Liver (tissue), 9 donors: Measurements from ENCODE around the gene STK4. TPM values are rescaled to one million over a fixed set of nuclear protein-coding genes. Genes with fewer than 3 reads are reported as not detected.

Source experiments
- DNase-seq: peaks from one replicate; pipeline ENCODE4 v3.0.0-alpha.2; 2017; ENCODE audit warnings: low spot score
- H3K27ac ChIP-seq, 2 donors: one replicate each; pipeline ENCODE4 v1.7.0; 2013; ENCODE audit warnings: inconsistent platforms in 2 of 2, low read length in 2 of 2, control low read depth in 1 of 2, low read depth in 1 of 2, mild to moderate bottlenecking in 1 of 2
- H3K27me3 ChIP-seq, 4 donors: one replicate each; pipeline versions ENCODE4 v1.6.1 to v1.7.0; 2013; ENCODE audit warnings: low read length in 3 of 4, inconsistent platforms in 1 of 4, mild to moderate bottlenecking in 1 of 4, moderate library complexity in 1 of 4; ENCODE audit not compliant: control insufficient read depth in 4 of 4, insufficient read depth in 4 of 4
- H3K36me3 ChIP-seq, 4 donors: one replicate each; pipeline versions ENCODE4 v1.6.1 to v1.7.0; 2013; ENCODE audit warnings: low read length in 3 of 4, mild to moderate bottlenecking in 3 of 4, low read depth in 1 of 4, moderate library complexity in 1 of 4; ENCODE audit not compliant: control insufficient read depth in 4 of 4, insufficient read depth in 3 of 4
- H3K4me1 ChIP-seq, 4 donors: one replicate each; pipeline versions ENCODE4 v1.6.1 to v1.7.0; 2013; ENCODE audit warnings: low read length in 3 of 4, mild to moderate bottlenecking in 3 of 4, moderate library complexity in 1 of 4; ENCODE audit not compliant: control insufficient read depth in 4 of 4, insufficient read depth in 4 of 4
- H3K4me3 ChIP-seq, 3 donors: one replicate each; pipeline versions ENCODE4 v1.6.1 to v1.7.0; 2013; ENCODE audit warnings: low read length in 3 of 3, control low read depth in 1 of 3, low read depth in 1 of 3, mild to moderate bottlenecking in 1 of 3
- H3K9ac ChIP-seq, 2 donors: one replicate each; pipeline ENCODE4 v1.7.0; 2013; ENCODE audit warnings: low read length in 2 of 2, mild to moderate bottlenecking in 2 of 2, moderate library complexity in 2 of 2, control low read depth in 1 of 2, low read depth in 1 of 2
- H3K9me3 ChIP-seq, 4 donors: one replicate each; pipeline versions ENCODE4 v1.6.1 to v1.7.0; 2013; ENCODE audit warnings: low read length in 3 of 4; ENCODE audit not compliant: control insufficient read depth in 4 of 4
- GABPA ChIP-seq, 2 donors: IDR thresholded peaks in 1 of 2; conservative IDR thresholded peaks in 1 of 2; 2 replicates each; pipeline ENCODE4 v1.6.1; 2016; ENCODE audit warnings: antibody characterized with exemption in 2 of 2, mild to moderate bottlenecking in 1 of 2, moderate library complexity in 1 of 2
- HNF4A ChIP-seq, 2 donors: conservative IDR thresholded peaks; 2 replicates each; pipeline ENCODE4 v1.6.1; 2016; ENCODE audit warnings: antibody characterized with exemption in 2 of 2, mild to moderate bottlenecking in 2 of 2
- HNF4G ChIP-seq: IDR thresholded peaks from 2 replicates; pipeline ENCODE4 v1.6.1; 2016; ENCODE audit warnings: antibody characterized with exemption
- NR2F2 ChIP-seq: IDR thresholded peaks from 2 replicates; pipeline ENCODE4 v1.6.1; 2016; ENCODE audit warnings: antibody characterized with exemption
- RAD21 ChIP-seq, 2 donors: IDR thresholded peaks; 2 replicates each; pipeline ENCODE4 v1.6.1; 2016; ENCODE audit warnings: antibody characterized with exemption in 2 of 2, mild to moderate bottlenecking in 2 of 2
- RXRA ChIP-seq, 2 donors: IDR thresholded peaks; 2 replicates each; pipeline ENCODE4 v1.6.1; 2017 to 2018; ENCODE audit warnings: antibody characterized with exemption in 2 of 2, mild to moderate bottlenecking in 1 of 2
- SP1 ChIP-seq: IDR thresholded peaks from 2 replicates; pipeline ENCODE4 v1.6.1; 2018; ENCODE audit warnings: antibody characterized with exemption, mild to moderate bottlenecking
- TAF1 ChIP-seq: conservative IDR thresholded peaks from 2 replicates; pipeline ENCODE4 v1.6.1; 2016; ENCODE audit warnings: antibody characterized with exemption, mild to moderate bottlenecking
- WGBS: extraction: QIAGEN DNeasy Blood & Tissue Kit; methylation state at CpG from one replicate; pipeline ENCODE4 v1.1.7; 2013; 5-methylcytosine and 5-hydroxymethylcytosine counted together
- polyA plus RNA-seq, 2 donors: library from polyadenylated mRNA; stranded (reverse) in 1 of 2; unstranded in 1 of 2; fragments of 200-250 nt in 1 of 2; fragments of >200 nt in 1 of 2; fragmentation: Nextera tagmentation in 1 of 2; extraction: Ambion mirVana in 1 of 2; gene quantifications; one replicate each; pipeline versions ENCODE4 v1.2.1 to v1.2.3, GENCODE V29; 2013 to 2015
- total RNA-seq, 2 donors: library from RNA; depleted of rRNA; stranded (reverse); fragments of >200 nt; gene quantifications; one replicate each; pipeline ENCODE4 v1.2.3, GENCODE V29; 2014
- TF ChIP-seq, protein P1 (sequence below): IDR thresholded peaks from 2 replicates; pipeline ENCODE4 v1.6.1; 2016; ENCODE audit warnings: antibody characterized with exemption
- TF ChIP-seq, protein P2 (sequence below): fragments of 150-350 bp; IDR thresholded peaks from 2 replicates; pipeline ENCODE4 v1.5.1; 2017; ENCODE audit warnings: improper control_type of control experiment, low read depth, low read length; ENCODE audit not compliant: missing input control
- TF ChIP-seq, protein P3 (sequence below): IDR thresholded peaks from 2 replicates; pipeline ENCODE4 v1.6.1; 2016; ENCODE audit warnings: antibody characterized with exemption
- donor health status: healthy.
- donor health status: healthy.
- donor health status: healthy.
- donor health status: healthy.
- donor health status: healthy.

Gene STK4
- total and polyA plus RNA-seq, 4 donors: 3.7 to 20.8 (median 13.9) TPM

DNA sequence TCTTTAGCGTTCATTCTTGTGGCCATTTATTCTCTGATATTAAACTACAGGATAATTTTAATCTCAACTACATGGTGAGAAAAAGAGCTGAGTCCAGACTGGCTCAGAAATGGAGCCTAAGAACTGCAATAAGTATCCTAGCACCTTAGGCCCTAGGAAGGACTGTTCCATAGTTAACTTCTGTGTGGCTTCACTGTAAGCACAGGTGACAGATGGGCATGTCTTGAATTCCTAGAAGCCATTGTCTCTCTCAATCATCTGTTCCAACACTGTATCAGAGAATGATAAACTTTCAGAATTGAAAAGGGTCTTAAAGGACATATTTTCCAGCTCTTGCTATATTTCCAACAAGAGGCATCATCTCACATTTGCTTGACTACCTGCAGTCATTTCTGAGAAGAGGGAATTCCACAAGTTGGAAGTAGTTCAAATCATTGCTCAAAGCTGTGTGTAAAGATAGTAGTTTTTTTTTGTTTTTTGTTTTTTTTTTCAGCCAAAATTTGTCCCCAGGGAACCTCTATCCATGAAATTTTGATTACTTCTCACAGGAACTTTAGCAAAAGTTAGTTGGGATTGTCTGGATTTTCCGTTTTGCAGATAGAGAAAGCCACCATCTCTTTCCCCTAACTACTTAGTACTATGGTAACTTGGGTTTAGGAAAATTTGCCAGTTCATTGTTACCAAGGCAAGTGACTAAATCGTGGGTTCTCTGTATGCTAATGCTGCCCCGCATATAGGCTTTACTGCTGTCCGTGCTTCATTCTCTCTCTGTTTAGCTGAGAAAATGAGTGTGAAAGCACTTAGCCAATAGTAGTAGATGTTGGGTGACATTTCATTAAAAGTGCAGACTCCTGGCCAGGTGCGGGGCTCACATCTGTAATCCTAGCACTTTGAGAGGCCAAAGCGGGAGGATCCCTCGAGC lies 87.4 kb downstream of the STK4 start:
- no peaks in the 10 kb centered on the region for H3K4me1 ChIP-seq
- H3K27me3 ChIP-seq: no peaks in the 10 kb centered on the region
- no peak for DNase-seq
- no peak overlapping the region for H3K9ac ChIP-seq
- H3K9me3 ChIP-seq: no peaks in the 10 kb centered on the region
- TF ChIP-seq RXRA (IDR thresholded peaks at IDR 0.05): no peak
- no peak for TF ChIP-seq HNF4A (conservative IDR thresholded peaks at IDR 0.05)
- TF ChIP-seq TAF1: no peak
- TF ChIP-seq HNF4G: no peak
- TF ChIP-seq, protein P1, sequence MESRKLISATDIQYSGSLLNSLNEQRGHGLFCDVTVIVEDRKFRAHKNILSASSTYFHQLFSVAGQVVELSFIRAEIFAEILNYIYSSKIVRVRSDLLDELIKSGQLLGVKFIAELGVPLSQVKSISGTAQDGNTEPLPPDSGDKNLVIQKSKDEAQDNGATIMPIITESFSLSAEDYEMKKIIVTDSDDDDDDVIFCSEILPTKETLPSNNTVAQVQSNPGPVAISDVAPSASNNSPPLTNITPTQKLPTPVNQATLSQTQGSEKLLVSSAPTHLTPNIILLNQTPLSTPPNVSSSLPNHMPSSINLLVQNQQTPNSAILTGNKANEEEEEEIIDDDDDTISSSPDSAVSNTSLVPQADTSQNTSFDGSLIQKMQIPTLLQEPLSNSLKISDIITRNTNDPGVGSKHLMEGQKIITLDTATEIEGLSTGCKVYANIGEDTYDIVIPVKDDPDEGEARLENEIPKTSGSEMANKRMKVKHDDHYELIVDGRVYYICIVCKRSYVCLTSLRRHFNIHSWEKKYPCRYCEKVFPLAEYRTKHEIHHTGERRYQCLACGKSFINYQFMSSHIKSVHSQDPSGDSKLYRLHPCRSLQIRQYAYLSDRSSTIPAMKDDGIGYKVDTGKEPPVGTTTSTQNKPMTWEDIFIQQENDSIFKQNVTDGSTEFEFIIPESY: no peak
- no peak for TF ChIP-seq GABPA (IDR thresholded peaks at IDR 0.05 in 1 of 2, conservative IDR thresholded peaks at IDR 0.05 in 1 of 2)
- no peak overlapping the region for H3K4me3 ChIP-seq
- WGBS: 89% methylated on average over 8 of the region's 8 CpGs
- no peak overlapping the region for H3K27ac ChIP-seq
- H3K36me3 ChIP-seq: peaks cover 0 to 5% (median 3%) of the 10 kb centered on the region in 4 donors

DNA sequence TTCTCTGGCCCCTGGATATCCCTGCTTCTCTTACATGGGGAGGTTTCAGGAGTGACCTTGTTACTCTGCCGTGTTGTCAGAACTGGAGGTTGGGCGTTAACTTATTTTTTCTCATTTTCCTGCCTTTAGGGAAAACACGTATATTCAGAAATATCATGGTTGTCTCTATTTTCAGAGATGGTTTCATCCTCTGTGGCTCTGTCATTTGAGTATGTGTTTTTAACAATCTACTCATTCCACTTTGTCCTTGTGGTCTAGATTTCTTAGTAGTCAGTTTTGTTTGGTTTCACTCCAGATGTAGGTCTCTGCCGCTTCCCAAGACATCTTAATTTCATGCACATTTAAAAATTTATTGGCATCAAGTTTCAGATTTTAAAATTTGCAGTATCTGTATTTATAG lies 88.7 kb downstream of the STK4 start:
- TF ChIP-seq RXRA (IDR thresholded peaks at IDR 0.05): no peak
- no peak overlapping the region for H3K9ac ChIP-seq
- no peak overlapping the region for H3K4me3 ChIP-seq
- no peaks in the 10 kb centered on the region for H3K4me1 ChIP-seq
- WGBS: 97% methylated on average over 4 of the region's 4 CpGs
- H3K9me3 ChIP-seq: no peaks in the 10 kb centered on the region
- DNase-seq: no peak
- peaks cover 0 to 5% (median 3%) of the 10 kb centered on the region in 4 donors for H3K36me3 ChIP-seq
- H3K27ac ChIP-seq: no peak overlapping the region
- no peaks in the 10 kb centered on the region for H3K27me3 ChIP-seq

DNA sequence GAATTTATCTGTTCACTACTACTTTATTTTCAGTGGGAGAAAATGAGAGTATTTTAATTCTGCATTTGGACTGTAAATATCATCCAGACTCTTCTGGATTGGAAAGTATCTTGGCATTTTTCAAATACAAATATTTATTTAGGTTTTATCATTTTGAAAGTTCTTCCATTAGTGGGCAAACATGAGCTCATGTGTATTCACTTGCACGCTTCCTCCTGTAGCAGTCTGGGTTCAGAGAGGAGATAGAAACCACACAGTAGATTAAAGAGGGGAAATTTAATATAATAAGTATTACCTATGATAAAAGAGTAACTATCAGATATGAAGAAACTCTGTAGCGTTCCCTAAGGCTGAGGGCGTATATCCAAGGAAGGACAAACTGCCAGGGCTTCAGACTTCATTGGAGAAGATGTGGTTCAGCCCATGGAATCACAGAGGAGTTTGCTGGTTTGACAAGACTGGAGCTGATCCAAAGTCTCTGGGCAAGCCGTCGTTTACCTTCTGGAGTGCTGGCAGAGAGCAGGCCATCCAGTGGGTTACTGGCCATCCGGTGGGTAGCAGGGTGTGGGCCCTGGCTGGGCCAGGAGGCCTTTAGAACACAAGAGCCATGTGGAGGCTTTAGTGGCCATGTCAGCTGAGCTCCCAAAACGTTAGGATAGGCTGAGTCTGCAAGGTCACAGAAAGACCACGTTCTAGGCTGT lies 90.3 kb downstream of the STK4 start:
- no peak for TF ChIP-seq GABPA (IDR thresholded peaks at IDR 0.05 in 1 of 2, conservative IDR thresholded peaks at IDR 0.05 in 1 of 2)
- no peak for TF ChIP-seq HNF4A (conservative IDR thresholded peaks at IDR 0.05)
- TF ChIP-seq, protein P2, sequence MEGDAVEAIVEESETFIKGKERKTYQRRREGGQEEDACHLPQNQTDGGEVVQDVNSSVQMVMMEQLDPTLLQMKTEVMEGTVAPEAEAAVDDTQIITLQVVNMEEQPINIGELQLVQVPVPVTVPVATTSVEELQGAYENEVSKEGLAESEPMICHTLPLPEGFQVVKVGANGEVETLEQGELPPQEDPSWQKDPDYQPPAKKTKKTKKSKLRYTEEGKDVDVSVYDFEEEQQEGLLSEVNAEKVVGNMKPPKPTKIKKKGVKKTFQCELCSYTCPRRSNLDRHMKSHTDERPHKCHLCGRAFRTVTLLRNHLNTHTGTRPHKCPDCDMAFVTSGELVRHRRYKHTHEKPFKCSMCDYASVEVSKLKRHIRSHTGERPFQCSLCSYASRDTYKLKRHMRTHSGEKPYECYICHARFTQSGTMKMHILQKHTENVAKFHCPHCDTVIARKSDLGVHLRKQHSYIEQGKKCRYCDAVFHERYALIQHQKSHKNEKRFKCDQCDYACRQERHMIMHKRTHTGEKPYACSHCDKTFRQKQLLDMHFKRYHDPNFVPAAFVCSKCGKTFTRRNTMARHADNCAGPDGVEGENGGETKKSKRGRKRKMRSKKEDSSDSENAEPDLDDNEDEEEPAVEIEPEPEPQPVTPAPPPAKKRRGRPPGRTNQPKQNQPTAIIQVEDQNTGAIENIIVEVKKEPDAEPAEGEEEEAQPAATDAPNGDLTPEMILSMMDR: no peak
- TF ChIP-seq, protein P3, sequence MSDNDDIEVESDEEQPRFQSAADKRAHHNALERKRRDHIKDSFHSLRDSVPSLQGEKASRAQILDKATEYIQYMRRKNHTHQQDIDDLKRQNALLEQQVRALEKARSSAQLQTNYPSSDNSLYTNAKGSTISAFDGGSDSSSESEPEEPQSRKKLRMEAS: no peak
- no peak for TF ChIP-seq RAD21 (IDR thresholded peaks at IDR 0.05)
- TF ChIP-seq NR2F2: no peak
- no peak for TF ChIP-seq HNF4G
- TF ChIP-seq SP1: no peak
- TF ChIP-seq, protein P1: no peak
- Histone ChIP-seq H3K9me3 (no peaks in the 10 kb centered on the region), H3K4me3 (no peak overlapping the region), H3K4me1 (no peaks in the 10 kb centered on the region), H3K9ac (no peak overlapping the region), H3K27ac (no peak overlapping the region), H3K27me3 (no peaks in the 10 kb centered on the region), H3K36me3 (peaks cover 0 to 5% (median 3%) of the 10 kb centered on the region in 4 donors)
- no peak for DNase-seq
- 71% methylated on average over 8 of the region's 8 CpGs for WGBS
